ENCODE results near the gene COMT. TPM values are rescaled to one million over a fixed set of nuclear protein-coding genes. Genes with fewer than 3 reads are reported as not detected.
A peak's percentile ranks its signal among the peaks of the same experiment; 100 is the strongest.

Gene COMT
- total RNA-seq, 3 donors from 2014 or later (not counting 1 experiment from before 2014, with no cell fraction given) = 37.5 to 56.2 (median 38.2) TPM

- peak overlapping the region; percentile 61 for H3K27ac ChIP-seq (ENCODE audit: low read length)
- 90% methylated on average over 9 of the region's 9 CpGs for WGBS (ENCODE audit: insufficient coverage)
Observed at GRCh38 chr22:19972251-19972650, 30.7 kb downstream of the COMT start.

GRCh38 chr22:19972652-19973550 lies 31.3 kb downstream of the COMT start:
- Histone ChIP-seq H3K27ac (ENCODE audit: low read length) (peak overlapping the region; percentile 61), H3K4me3 (ENCODE audit: low read length) (no peak overlapping the region), H3K9me3 (ENCODE audit: control insufficient read depth, insufficient read depth, low read length) (no peaks in the 10 kb centered on the region), H3K27me3 (ENCODE audit: control insufficient read depth, insufficient read depth, low read length) (no peaks in the 10 kb centered on the region), H3K36me3 (ENCODE audit: control insufficient read depth, insufficient read depth, low read length) (peaks cover 19% of the 10 kb centered on the region), H3K4me1 (ENCODE audit: control insufficient read depth, insufficient read depth, low read length) (peaks cover 64% of the 10 kb centered on the region)
- H3K4me3 Mint-ChIP-seq = peak overlapping the region; percentile 17
- no peak for ATAC-seq
- no peaks in the 10 kb centered on the region for H3K9me3 Mint-ChIP-seq
- no peaks in the 10 kb centered on the region for H3K36me3 Mint-ChIP-seq
- no peaks in the 10 kb centered on the region for H3K27me3 Mint-ChIP-seq (ENCODE audit: low read depth in 2 of 2)
- H3K4me1 Mint-ChIP-seq = peaks cover 40 to 53% of the 10 kb centered on the region in 2 donors
- H3K27ac Mint-ChIP-seq = peak overlapping the region; percentile 84 to 85
- no peak for TF ChIP-seq CTCF (IDR thresholded peaks at IDR 0.05)
- no peak for DNase-seq
- WGBS (ENCODE audit: insufficient coverage) = 92% methylated on average over 50 of the region's 50 CpGs
- intact Hi-C loops (cut with micrococcal nuclease) = loop anchor here (5.0 kb wide), 1 partner anchor 154 kb away; no protein-coding TSS in a partner anchor

More at GRCh38 chr22:19972251-19972650, 30.7 kb downstream of the COMT start:
- H3K27ac Mint-ChIP-seq = peak overlapping the region; percentile 84 to 85
- Histone ChIP-seq H3K36me3 (ENCODE audit: control insufficient read depth, insufficient read depth, low read length) (peaks cover 25% of the 10 kb centered on the region), H3K4me3 (ENCODE audit: low read length) (no peak overlapping the region), H3K9me3 (ENCODE audit: control insufficient read depth, insufficient read depth, low read length) (no peaks in the 10 kb centered on the region), H3K4me1 (ENCODE audit: control insufficient read depth, insufficient read depth, low read length) (peaks cover 65% of the 10 kb centered on the region), H3K27me3 (ENCODE audit: control insufficient read depth, insufficient read depth, low read length) (no peaks in the 10 kb centered on the region)
- no peaks in the 10 kb centered on the region for H3K36me3 Mint-ChIP-seq
- ATAC-seq (no peak), DNase-seq (no peak)
- no peak for TF ChIP-seq CTCF (IDR thresholded peaks at IDR 0.05)
- no peaks in the 10 kb centered on the region for H3K9me3 Mint-ChIP-seq
- H3K4me3 Mint-ChIP-seq = peak overlapping the region; percentile 87
- intact Hi-C loops (cut with micrococcal nuclease) = loop anchor here (5.0 kb wide), 1 partner anchor 155 kb away; no protein-coding TSS in a partner anchor
- peaks cover 42 to 55% of the 10 kb centered on the region in 2 donors for H3K4me1 Mint-ChIP-seq
- H3K27me3 Mint-ChIP-seq (ENCODE audit: low read depth in 2 of 2) = no peaks in the 10 kb centered on the region

- WGBS (ENCODE audit: insufficient coverage) = 95% methylated on average over 44 of the region's 46 CpGs
- intact Hi-C loops (cut with micrococcal nuclease) = loop anchor here (5.0 kb wide), 1 partner anchor 154 kb away; no protein-coding TSS in a partner anchor
- H3K9me3 ChIP-seq (ENCODE audit: control insufficient read depth, insufficient read depth, low read length) = no peaks in the 10 kb centered on the region
- H3K4me3 ChIP-seq (ENCODE audit: low read length) = no peak overlapping the region
- peaks cover 17% of the 10 kb centered on the region for H3K36me3 ChIP-seq (ENCODE audit: control insufficient read depth, insufficient read depth, low read length)
- H3K36me3 Mint-ChIP-seq = no peaks in the 10 kb centered on the region
- DNase-seq (no peak), ATAC-seq (no peak)
- no peaks in the 10 kb centered on the region for H3K27me3 Mint-ChIP-seq (ENCODE audit: low read depth in 2 of 2)
- H3K4me1 ChIP-seq (ENCODE audit: control insufficient read depth, insufficient read depth, low read length) = peaks cover 64% of the 10 kb centered on the region
- H3K9me3 Mint-ChIP-seq = no peaks in the 10 kb centered on the region
- H3K27me3 ChIP-seq (ENCODE audit: control insufficient read depth, insufficient read depth, low read length) = no peaks in the 10 kb centered on the region
- H3K27ac ChIP-seq (ENCODE audit: low read length) = peak overlapping the region; percentile 28
- no peak for TF ChIP-seq CTCF (IDR thresholded peaks at IDR 0.05)
- peak overlapping the region; percentile 91 to 92 for H3K27ac Mint-ChIP-seq
- H3K4me1 Mint-ChIP-seq = peaks cover 40 to 53% of the 10 kb centered on the region in 2 donors
- peak overlapping the region; percentile 56 for H3K4me3 Mint-ChIP-seq
Observed at GRCh38 chr22:19973551-19974267, 32.1 kb downstream of the COMT start.
